Heart left ventricle (tissue), 13 donors: ENCODE data around the gene YIPF2.

Experiments
- POLR2A ChIP-seq, 2 donors: fragments of 450-650 bp; IDR thresholded peaks; one replicate each; pipeline ENCODE4 v1.6.1; 2017; ENCODE audit warnings: antibody characterized with exemption in 2 of 2, mild to moderate bottlenecking in 2 of 2, moderate library complexity in 2 of 2
- TF ChIP-seq, protein P1 (sequence below), 12 donors: fragments of 200-600 bp; sonication (generic) in 4 of 12; IDR thresholded peaks; one replicate each; pipeline versions ENCODE4 v1.5.0 to v1.8.0; 2018 to 2022; ENCODE audit warnings: antibody characterized with exemption in 12 of 12, mild to moderate bottlenecking in 5 of 12
- donor health status: ischemic (EF 13 %, LVEDD 7.1; RV severe dilation, severe dysfunction).
- donor health status: DM: no; HTN: yes; CAD: no.
- donor health status: DM: no; HTN: no; CAD: no.
- donor health status: ischemic (EF 25% LVEDD 6.9; RV normal size, moderate dysfunction).
- donor health status: ischemic (EF 25% LVEDD 5.7; RV mildly dilated, moderate dysfunction).
- donor health status: ischemic (EF 35%, LVEDD 5.7; RV mildly dilated, moderate dysfunction).
- donor health status: nonischemic (EF 11% LVEDD 7.7; RV severe dilation, severe dysfunction).
- donor health status: DM: yes; HTN: yes; CAD: no.
- donor health status: PGD.
- donor health status: ischemic (EF 29% LVEDD 5.4; RV normal size, mild dysfunction).
- donor health status: nonischemic (EF 23%, LVEDD 6.1; RV moderate dilation, normal function).

DNA sequence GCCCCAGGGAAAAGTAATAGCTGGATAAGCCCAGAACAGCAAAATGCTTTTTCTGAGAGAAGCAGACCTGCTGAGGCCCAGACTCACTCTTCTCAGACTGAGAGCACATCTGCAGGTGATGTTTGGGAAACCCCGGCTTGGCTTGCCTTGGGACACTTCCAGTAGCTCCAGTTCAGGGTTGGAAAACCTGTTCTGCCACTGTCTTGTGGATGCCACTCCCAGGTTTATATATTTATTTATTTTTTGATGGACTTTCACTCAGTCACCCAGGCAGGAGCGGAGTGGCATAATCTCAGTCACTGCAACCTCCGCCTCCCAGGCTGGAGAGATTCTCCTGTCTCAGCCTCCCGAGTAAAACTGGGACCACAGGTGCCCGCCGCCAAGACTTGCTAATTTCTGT lies 24.4 kb upstream of the YIPF2 start:
- TF ChIP-seq, protein P1, sequence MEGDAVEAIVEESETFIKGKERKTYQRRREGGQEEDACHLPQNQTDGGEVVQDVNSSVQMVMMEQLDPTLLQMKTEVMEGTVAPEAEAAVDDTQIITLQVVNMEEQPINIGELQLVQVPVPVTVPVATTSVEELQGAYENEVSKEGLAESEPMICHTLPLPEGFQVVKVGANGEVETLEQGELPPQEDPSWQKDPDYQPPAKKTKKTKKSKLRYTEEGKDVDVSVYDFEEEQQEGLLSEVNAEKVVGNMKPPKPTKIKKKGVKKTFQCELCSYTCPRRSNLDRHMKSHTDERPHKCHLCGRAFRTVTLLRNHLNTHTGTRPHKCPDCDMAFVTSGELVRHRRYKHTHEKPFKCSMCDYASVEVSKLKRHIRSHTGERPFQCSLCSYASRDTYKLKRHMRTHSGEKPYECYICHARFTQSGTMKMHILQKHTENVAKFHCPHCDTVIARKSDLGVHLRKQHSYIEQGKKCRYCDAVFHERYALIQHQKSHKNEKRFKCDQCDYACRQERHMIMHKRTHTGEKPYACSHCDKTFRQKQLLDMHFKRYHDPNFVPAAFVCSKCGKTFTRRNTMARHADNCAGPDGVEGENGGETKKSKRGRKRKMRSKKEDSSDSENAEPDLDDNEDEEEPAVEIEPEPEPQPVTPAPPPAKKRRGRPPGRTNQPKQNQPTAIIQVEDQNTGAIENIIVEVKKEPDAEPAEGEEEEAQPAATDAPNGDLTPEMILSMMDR (IDR thresholded peaks at IDR 0.05) = no peak
- no peak for TF ChIP-seq POLR2A (IDR thresholded peaks at IDR 0.05)
